Activated naive CD8-positive, alpha-beta T cell treated with anti-CD3 and anti-CD28 coated beads for 36 hours (primary cell): ENCODE results near the gene RUSF1. TPM values are rescaled to one million over a fixed set of nuclear protein-coding genes. Genes with fewer than 3 reads are reported as not detected.
"Not testable (repeated sequence)": the region's sequence is repeated elsewhere in the genome, so short reads cannot be mapped to it uniquely, and the experiment has no call there.

ENCODE experiments used
- DNase-seq: peaks from one replicate; pipeline ENCODE4 v3.0.0; 2021
- H3K27ac Mint-ChIP-seq: one replicate; pipeline ENCODE4 v1.8.0; 2022; ENCODE audit warnings: mild to moderate bottlenecking, moderate library complexity, mixed read lengths
- H3K27me3 Mint-ChIP-seq: one replicate; pipeline ENCODE4 v1.8.0; 2022; ENCODE audit warnings: mild to moderate bottlenecking, mixed read lengths
- H3K36me3 Mint-ChIP-seq: one replicate; pipeline ENCODE4 v1.8.0; 2021; ENCODE audit warnings: mild to moderate bottlenecking, mixed read lengths
- H3K4me1 Mint-ChIP-seq: one replicate; pipeline ENCODE4 v1.8.0; 2021; ENCODE audit warnings: mixed read lengths
- H3K4me3 Mint-ChIP-seq: one replicate; pipeline ENCODE4 v1.8.0; 2022; ENCODE audit warnings: mild to moderate bottlenecking, moderate library complexity, mixed read lengths
- H3K9me3 Mint-ChIP-seq: one replicate; pipeline ENCODE4 v1.8.0; 2022; ENCODE audit warnings: mixed read lengths
- total RNA-seq, 2 experiments: library from RNA; stranded (reverse); gene quantifications; one replicate each; pipeline ENCODE4 v1.2.3, GENCODE V29; 2021

RUSF1 gene
- 10 to 100 TPM; 36.6 to 37.4 TPM for total RNA-seq

DNA sequence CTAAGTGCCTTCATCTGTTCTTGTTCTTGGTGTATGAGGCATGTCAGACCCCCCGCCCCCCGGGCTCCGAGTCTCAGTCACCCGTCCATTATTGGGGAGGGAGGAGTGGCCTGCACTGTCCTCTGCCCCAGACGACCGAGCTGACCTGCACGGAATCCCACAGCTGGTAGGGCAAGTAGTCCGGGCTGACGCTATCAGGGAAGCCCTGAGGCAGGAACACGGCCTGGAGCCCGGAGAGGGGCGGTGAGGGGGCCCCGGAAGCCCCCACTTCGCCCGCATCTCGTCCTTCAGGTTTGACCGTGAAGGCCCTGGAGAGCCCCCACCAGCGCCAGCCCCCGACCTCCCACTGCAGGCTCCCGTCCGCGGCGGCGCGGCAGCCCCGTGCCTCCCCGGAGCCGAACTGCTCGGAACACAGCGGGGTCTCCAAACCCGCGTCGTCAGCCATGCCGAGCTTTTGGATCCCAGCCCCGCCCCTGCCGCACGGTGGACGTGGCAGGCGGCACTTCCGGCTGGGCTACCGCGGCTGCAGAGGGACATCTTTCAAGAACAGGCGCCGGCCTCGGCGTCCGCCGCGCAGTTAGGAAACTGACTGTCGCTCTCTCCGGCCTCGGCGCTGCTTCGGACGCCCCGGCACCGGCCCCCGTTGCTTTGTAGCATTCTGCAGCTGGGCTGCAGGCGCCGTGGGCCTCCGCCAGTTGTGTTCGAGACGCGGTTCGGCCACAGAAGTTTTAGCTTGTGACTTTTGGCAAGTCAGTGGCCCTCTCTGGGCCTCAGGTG lies at the start of gene RUSF1:
Gene RUSF1 (minus strand): TSS at position 463 of the 777 bp plus-strand sequence. CDS start 18 bp downstream, at position 445.
- DNase-seq, result peak; percentile 89
- H3K27me3 Mint-ChIP-seq, result no peaks in the 10 kb centered on the region
- peak within 1 kb of the TSS; percentile 97 for H3K27ac Mint-ChIP-seq
- H3K36me3 Mint-ChIP-seq, result peaks cover 10% of the 10 kb centered on the region
- peak within 1 kb of the TSS; percentile 94 for H3K4me3 Mint-ChIP-seq
- peaks cover 47% of the 10 kb centered on the region for H3K4me1 Mint-ChIP-seq
- H3K9me3 Mint-ChIP-seq, result peaks cover 3% of the 10 kb centered on the region

DNA sequence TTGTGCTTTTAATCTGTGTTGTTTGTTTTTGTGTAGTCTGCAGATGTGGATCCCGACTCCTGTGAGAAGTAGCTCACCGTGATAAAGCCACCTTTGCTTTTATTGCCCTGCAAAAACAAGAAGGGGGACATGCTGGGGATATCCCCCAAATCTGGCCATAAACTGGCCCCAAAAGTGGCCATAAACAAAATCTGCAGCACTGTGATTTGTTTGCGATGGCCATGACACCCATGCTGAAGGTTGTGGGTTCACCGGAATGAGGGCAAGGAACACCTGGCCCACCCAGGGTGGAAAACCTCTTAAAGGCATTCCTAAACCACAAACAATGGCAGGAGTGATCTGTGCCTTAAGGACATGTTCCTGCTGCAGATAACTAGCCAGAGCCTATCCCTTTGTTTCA lies 34.6 kb upstream of the RUSF1 start:
- Mint-ChIP-seq H3K4me1 (peaks cover 11% of the 10 kb centered on the region), H3K36me3 (peaks cover 10% of the 10 kb centered on the region), H3K9me3 (peaks cover 14% of the 10 kb centered on the region), H3K27ac (no peak overlapping the region), H3K4me3 (no peak overlapping the region), H3K27me3 (peaks cover 24% of the 10 kb centered on the region)
- no peak for DNase-seq

DNA sequence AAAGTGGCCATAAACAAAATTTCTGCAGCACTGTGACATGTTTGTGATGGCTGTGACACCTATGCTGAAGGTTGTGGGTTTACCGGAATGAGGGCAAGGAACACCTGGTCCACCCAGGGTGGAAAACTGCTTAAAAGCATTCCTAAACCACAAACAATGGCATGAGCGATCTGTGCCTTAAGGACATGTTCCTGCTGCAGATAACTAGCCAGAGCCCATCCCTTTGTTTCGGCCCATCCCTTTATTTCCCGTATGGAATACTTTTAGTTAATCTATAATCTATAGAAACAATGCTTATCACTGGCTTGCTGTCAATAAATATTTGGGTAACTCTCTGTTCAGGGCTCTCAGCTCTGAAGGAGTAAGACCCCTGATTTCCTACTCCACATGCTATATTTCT lies 31.6 kb upstream of the RUSF1 start:
- H3K4me3 Mint-ChIP-seq, DNase-seq, H3K27ac Mint-ChIP-seq: not testable (repeated sequence)
- Mint-ChIP-seq H3K4me1 (peaks cover 15% of the 10 kb centered on the region), H3K36me3 (peaks cover 10% of the 10 kb centered on the region), H3K27me3 (peaks cover 48% of the 10 kb centered on the region), H3K9me3 (peaks cover 14% of the 10 kb centered on the region)

DNA sequence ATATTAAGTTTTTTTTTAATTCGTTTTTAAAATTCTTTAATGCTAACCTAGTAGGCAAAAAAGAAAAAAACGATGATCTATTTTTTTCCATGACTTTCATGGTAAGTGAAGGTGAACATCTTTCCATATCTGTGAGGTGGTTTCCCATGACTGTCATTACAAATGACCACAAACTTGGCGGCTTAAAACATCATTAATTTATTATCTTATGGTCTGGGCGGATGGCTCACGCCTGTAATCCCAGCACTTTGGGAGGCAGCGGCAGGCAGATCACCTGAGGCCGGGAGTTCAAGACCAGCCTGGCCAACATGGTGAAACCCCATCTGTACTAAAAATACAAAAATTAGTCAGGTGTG lies 30.0 kb upstream of the RUSF1 start:
- Mint-ChIP-seq H3K9me3 (peaks cover 12% of the 10 kb centered on the region), H3K36me3 (peaks cover 10% of the 10 kb centered on the region), H3K27me3 (peaks cover 56% of the 10 kb centered on the region), H3K4me3 (peak overlapping the region; percentile 34), H3K27ac (peak overlapping the region; percentile 34), H3K4me1 (peaks cover 15% of the 10 kb centered on the region)
- DNase-seq, result not testable (repeated sequence)

DNA sequence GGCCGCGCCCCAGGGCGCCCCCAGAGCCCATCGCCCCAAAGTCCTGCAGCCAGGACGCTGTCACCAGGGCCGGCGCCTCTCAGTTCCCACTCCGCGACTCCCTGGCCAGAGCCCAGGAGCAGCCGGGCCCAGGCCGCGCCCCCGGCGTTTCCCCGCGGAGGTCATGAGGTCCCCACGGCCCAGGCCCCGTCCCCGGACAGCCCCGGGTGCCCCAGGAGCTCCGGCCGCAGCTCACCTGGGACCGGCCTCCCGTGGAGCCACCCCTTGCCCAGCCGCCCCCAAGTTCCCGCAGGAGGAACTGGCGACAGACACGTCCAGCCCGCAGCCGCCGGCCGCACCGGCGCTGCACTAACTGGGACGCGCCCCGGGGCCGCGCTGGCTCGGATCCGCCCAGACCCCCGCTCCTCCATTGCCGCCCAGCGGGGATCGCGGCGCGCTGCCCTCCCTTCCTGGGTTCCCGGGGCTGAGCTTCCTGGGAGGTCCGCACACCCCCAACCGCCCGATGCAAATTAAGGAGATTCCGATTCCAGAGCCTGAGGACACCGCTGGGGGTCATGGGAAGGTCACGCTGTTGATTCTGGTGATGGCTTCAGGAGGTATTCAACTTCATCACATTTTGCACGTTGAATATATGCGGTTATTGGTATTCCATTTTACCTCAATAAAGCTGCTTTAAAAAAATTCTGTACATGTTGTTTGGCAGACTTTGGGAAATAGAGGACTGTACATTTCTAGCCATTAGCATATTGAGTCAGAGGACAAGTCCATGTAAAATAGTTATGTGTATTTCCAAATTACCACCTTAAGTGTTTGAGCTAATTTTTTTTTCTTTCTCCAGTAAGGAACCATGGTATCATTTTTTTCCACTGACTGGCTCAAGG lies 29.4 kb upstream of the RUSF1 start:
- Mint-ChIP-seq H3K27me3 (peaks cover 56% of the 10 kb centered on the region), H3K36me3 (peaks cover 10% of the 10 kb centered on the region), H3K4me3 (peak overlapping the region; percentile 42), H3K4me1 (peaks cover 15% of the 10 kb centered on the region), H3K27ac (peak overlapping the region; percentile 34), H3K9me3 (peaks cover 12% of the 10 kb centered on the region)
- no peak for DNase-seq

DNA sequence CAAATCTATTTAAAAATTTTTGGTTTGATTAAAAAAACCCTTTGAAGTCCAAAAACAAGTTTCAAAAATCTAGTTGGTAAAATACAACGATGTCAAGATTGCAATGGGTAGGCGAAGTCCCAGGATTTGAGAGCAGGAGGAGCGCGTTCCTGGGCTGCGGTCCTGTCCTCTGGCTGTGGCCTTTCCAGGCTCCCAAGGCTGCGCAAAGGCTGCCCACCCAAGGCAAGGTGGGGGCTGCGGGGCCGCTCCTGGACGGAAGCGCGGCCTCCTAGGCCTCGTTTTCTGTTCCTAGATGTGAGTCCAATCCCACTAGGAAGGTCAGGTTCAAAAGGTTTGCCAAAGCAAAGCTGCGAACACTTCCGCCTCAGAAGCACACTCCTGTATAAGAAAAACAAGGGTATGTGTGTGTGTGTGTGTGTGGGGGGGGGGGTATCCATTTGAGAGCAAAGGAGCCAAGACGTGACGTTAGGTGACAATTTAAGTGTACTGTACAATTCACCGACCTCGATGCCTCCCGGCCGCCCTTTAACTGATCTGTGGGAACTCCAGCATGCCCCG lies 28.7 kb upstream of the RUSF1 start:
- H3K27me3 Mint-ChIP-seq, result peaks cover 56% of the 10 kb centered on the region
- peaks cover 7% of the 10 kb centered on the region for H3K9me3 Mint-ChIP-seq
- DNase-seq, result no peak
- H3K27ac Mint-ChIP-seq, result no peak overlapping the region
- H3K4me1 Mint-ChIP-seq, result peaks cover 15% of the 10 kb centered on the region
- no peak overlapping the region for H3K4me3 Mint-ChIP-seq
- H3K36me3 Mint-ChIP-seq, result peaks cover 10% of the 10 kb centered on the region

DNA sequence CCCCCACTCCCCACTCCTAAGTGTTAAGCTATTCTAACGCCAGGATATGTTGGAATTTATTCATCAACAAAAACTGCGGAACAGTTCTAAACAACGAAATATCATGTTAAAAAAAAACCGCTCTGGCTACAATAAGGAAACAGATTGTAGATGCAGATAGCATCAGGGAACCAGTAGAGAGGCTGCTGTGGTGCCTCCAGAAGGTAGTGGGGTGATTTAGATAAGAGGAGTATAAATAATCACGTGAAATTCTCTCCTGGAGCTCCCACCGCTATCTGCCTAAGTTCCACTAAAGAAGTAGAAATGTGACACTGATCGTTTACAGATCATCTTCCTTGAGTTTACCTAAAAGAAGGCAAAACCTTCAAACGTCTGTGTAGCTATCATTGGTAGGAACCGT lies 27.5 kb upstream of the RUSF1 start:
- Mint-ChIP-seq H3K27ac (no peak overlapping the region), H3K9me3 (peaks cover 3% of the 10 kb centered on the region), H3K27me3 (peaks cover 56% of the 10 kb centered on the region), H3K4me1 (peaks cover 15% of the 10 kb centered on the region), H3K36me3 (peaks cover 10% of the 10 kb centered on the region), H3K4me3 (no peak overlapping the region)
- DNase-seq, result no peak

DNA sequence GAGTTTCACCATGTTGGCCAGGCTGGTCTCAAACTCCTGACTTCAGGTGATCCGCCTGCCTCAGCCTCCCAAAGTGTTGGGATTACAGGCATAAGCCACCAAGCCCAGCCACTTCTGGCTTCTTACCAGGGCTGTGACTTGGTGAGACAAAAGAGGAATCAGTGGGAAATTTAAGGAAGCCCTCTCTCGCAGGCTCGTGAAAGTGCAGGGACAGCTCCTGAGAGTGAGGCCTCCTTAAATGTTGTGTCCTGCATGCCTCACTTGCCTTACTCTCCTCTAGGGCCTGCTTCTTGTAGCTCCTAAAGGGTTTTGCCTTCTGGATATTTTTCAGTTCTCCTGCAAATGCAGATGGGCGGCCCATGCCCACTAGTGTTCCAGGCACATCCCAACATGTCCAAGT lies 24.7 kb upstream of the RUSF1 start:
- peaks cover 56% of the 10 kb centered on the region for H3K27me3 Mint-ChIP-seq
- peaks cover 16% of the 10 kb centered on the region for H3K4me1 Mint-ChIP-seq
- DNase-seq, result no peak
- no peaks in the 10 kb centered on the region for H3K36me3 Mint-ChIP-seq
- H3K27ac Mint-ChIP-seq, result no peak overlapping the region
- no peaks in the 10 kb centered on the region for H3K9me3 Mint-ChIP-seq
- H3K4me3 Mint-ChIP-seq, result no peak overlapping the region

DNA sequence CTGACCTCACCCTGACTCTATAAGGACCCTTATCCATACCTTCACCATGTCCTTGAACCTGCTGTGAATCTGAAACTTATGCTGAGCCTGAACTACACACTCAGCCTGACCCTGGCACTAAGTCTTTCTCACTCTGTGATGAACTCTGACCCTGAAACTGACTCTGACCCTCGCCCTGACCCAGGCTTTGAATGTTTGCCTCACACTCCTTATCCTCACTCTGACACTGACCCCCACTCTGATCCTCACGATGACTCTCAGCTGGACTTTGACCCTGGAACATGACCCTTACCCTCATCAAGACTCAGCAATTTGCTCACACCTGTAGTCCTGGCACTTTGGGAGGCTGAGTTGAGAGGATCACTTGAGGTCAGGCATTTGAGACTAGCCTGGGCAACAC lies 23.9 kb upstream of the RUSF1 start:
- no peaks in the 10 kb centered on the region for H3K9me3 Mint-ChIP-seq

DNA sequence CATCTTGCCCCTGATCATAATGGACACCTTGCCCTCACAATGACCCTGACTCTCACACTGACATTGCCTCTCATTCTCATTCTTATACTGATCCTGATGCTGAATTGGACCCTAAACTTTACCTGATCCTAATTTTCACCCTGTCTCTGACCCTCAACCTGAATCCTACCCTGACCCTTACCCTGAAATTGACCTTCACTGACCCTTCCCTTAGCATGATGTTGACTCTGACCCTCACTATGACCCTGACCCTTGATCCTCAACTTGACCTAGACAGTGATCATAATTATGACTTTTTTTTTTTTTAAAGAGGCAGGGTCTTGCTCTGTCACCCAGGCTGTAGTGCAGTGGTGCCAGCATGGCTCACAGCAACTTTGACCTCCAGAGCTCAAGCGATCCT lies 22.9 kb upstream of the RUSF1 start:
- Mint-ChIP-seq H3K9me3 (no peaks in the 10 kb centered on the region), H3K27me3 (peaks cover 46% of the 10 kb centered on the region)
- DNase-seq, result no peak

More for the DNA sequence above, 23.9 kb upstream of the RUSF1 start:
- Mint-ChIP-seq H3K27me3 (peaks cover 56% of the 10 kb centered on the region), H3K36me3 (no peaks in the 10 kb centered on the region), H3K4me3 (no peak overlapping the region), H3K27ac (no peak overlapping the region), H3K4me1 (peaks cover 16% of the 10 kb centered on the region)
- DNase-seq, result no peak

DNA sequence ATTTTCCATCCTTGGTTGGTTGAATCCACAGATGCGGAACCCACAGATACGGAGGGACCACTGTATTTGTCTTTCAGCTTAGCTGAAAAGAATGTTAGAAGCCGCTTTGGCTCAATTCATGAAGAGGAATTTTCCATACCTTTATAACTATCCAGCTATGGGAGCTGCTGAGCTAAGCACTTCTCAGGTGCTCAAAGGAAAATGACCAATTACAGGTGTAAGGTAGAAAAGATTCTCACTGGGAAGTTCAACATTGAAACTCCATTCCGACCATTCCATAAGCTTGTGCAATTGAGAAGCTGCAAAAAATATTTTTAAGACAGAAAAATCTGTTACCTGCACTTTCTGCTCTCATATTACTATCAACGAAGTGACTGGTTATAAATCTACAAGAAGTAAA lies 22.2 kb upstream of the RUSF1 start:
- Mint-ChIP-seq H3K27ac (no peak overlapping the region), H3K36me3 (no peaks in the 10 kb centered on the region), H3K27me3 (peaks cover 39% of the 10 kb centered on the region), H3K4me1 (peaks cover 14% of the 10 kb centered on the region), H3K9me3 (no peaks in the 10 kb centered on the region), H3K4me3 (no peak overlapping the region)
- no peak for DNase-seq

More for the DNA sequence above, 22.9 kb upstream of the RUSF1 start:
- Mint-ChIP-seq H3K4me1 (peaks cover 14% of the 10 kb centered on the region), H3K36me3 (no peaks in the 10 kb centered on the region), H3K27ac (no peak overlapping the region), H3K4me3 (no peak overlapping the region)

DNA sequence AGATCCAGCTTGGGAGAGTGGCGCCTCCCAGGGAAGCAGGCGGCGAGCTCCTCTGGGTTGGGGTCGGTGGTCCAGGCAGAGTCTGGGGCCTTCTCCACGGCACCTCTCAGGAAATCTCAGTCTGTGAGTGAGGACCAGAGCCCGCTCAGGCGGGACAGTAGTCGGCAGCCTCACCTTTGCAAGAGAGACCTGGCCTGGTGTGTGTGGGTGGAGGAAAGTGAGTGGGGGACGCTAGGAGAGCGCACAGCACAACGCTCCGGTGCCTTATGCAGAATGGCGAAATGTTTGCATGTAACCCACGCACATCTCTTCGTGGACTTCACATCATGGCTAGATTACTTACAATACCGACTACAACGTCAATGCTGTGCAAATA lies 21.7 kb upstream of the RUSF1 start:
- no peak overlapping the region for H3K27ac Mint-ChIP-seq
- no peaks in the 10 kb centered on the region for H3K36me3 Mint-ChIP-seq
- peaks cover 35% of the 10 kb centered on the region for H3K27me3 Mint-ChIP-seq
- H3K4me1 Mint-ChIP-seq, result peaks cover 14% of the 10 kb centered on the region
- no peaks in the 10 kb centered on the region for H3K9me3 Mint-ChIP-seq
- no peak for DNase-seq
- H3K4me3 Mint-ChIP-seq, result no peak overlapping the region

DNA sequence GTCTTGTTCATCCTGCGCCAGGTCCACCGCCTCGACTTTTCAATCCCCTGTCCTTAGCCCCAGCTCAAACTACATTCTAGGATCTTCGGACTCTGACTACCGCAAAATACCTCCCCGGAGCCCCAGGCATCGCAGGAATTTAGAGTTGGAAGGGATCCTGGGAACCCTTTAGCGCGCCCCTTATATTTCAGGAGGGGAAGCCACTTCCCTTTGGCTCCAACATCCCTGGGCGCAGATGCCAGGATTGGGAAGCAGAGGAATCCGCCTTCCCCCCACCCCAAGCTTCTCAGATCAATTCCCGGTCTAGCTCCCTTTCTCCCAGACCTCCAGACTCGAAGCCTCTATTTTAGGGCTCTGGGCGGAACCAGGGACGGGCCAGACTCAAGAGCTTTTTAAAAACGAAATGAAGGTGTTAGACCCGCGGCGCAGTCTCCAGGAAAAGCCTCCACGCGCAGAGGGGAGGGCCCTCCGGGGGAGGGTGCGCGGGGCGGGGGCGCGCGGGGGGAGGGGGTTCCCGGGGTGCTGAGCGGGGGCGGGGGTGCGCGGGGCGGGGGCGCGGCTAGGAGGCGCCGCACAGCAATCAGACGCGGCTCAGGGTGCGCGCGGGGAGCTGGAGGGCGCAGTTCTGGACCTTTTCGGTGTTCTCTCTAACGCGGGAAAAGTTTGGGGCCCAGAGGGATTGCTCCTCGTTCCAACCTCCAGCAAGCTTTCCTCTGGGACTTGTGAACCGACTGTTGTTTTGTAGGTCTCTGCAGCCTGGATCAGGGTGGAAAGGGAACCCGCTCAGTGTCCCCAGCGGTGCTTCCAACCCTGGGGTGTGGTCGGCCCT lies 21.1 kb upstream of the RUSF1 start:
- H3K4me3 Mint-ChIP-seq, result peak overlapping the region; percentile 40
- H3K4me1 Mint-ChIP-seq, result peaks cover 14% of the 10 kb centered on the region
- peaks cover 31% of the 10 kb centered on the region for H3K27me3 Mint-ChIP-seq
- H3K27ac Mint-ChIP-seq, result no peak overlapping the region
- H3K36me3 Mint-ChIP-seq, result no peaks in the 10 kb centered on the region
- no peaks in the 10 kb centered on the region for H3K9me3 Mint-ChIP-seq
- DNase-seq, result no peak

DNA sequence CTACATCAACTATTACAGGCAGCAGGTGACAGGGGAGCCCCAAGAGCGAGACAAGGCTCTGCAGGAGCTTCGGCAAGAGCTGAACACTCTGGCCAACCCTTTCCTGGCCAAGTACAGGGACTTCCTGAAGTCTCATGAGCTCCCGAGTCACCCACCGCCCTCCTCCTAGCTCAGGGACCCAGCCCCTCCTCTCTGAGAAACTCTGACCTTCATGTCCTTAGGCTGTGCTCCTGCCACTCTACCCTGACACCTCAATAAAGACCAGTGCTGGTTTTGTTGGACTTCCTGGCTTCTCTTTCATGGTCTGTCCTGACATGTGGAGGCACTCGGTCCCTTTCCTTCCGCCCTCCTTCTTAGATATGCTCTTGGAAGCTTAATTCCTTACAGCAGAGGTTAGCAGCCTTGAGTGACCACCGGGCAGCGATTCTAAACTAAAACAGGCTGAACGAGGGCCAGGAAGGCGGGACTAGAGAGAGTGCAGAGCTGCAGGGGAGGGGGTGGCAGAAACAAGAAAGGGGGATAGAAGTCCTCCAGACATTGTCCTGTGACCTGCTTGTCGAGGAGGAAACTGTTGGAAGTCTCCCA lies 20.4 kb upstream of the RUSF1 start:
- DNase-seq, result no peak
- Mint-ChIP-seq H3K27ac (no peak overlapping the region), H3K9me3 (no peaks in the 10 kb centered on the region), H3K4me3 (peak overlapping the region; percentile 40), H3K4me1 (peaks cover 14% of the 10 kb centered on the region), H3K27me3 (peaks cover 27% of the 10 kb centered on the region), H3K36me3 (no peaks in the 10 kb centered on the region)
